H9 (cell line): ENCODE measurements around the gene CTIF. TPM values are rescaled to one million over a fixed set of nuclear protein-coding genes. Genes with fewer than 3 reads are reported as not detected.

Source experiments
- DNase-seq: peaks from one replicate; pipeline ENCODE4 v3.0.0-alpha.2; 2017
- H2AFZ ChIP-seq: one replicate; pipeline ENCODE4 v1.6.1; 2013; ENCODE audit warnings: mild to moderate bottlenecking, low read length, control low read depth, moderate library complexity
- H2AK5ac ChIP-seq: 2 replicates; pipeline ENCODE4 v1.6.1; 2013; ENCODE audit warnings: low read length, control low read depth, mixed read lengths; ENCODE audit not compliant: insufficient read length
- H2BK120ac ChIP-seq: one replicate; pipeline ENCODE4 v1.6.1; 2013; ENCODE audit warnings: low read depth, mild to moderate bottlenecking, low read length, control low read depth, inconsistent platforms; ENCODE audit not compliant: poor library complexity, severe bottlenecking
- H2BK12ac ChIP-seq: 2 replicates; pipeline ENCODE4 v1.6.1; 2013; ENCODE audit warnings: low read length, control low read depth, mixed read lengths, low read depth; ENCODE audit not compliant: insufficient read length
- H2BK15ac ChIP-seq: 2 replicates; pipeline ENCODE4 v1.6.1; 2013; ENCODE audit warnings: low read depth, low read length, control low read depth
- H2BK20ac ChIP-seq: one replicate; pipeline ENCODE4 v1.6.1; 2013; ENCODE audit warnings: low read depth, mild to moderate bottlenecking, low read length, control low read depth, inconsistent platforms; ENCODE audit not compliant: poor library complexity, severe bottlenecking
- H2BK5ac ChIP-seq: 2 replicates; pipeline ENCODE4 v1.6.1; 2013; ENCODE audit warnings: low read length, control low read depth, mixed read lengths; ENCODE audit not compliant: insufficient read length
- H3K14ac ChIP-seq: 2 replicates; pipeline ENCODE4 v1.6.1; 2013; ENCODE audit warnings: low read length, control low read depth; ENCODE audit not compliant: insufficient read depth
- H3K18ac ChIP-seq: 2 replicates; pipeline ENCODE4 v1.6.1; 2013; ENCODE audit warnings: low read depth, mild to moderate bottlenecking, mixed read lengths, low read length, control low read depth; ENCODE audit not compliant: insufficient read length
- H3K23ac ChIP-seq: 2 replicates; pipeline ENCODE4 v1.6.1; 2013; ENCODE audit warnings: low read length, control low read depth, mixed read lengths, low read depth; ENCODE audit not compliant: insufficient read length
- H3K23me2 ChIP-seq: 2 replicates; pipeline ENCODE4 v1.6.1; 2013; ENCODE audit warnings: low read depth, mild to moderate bottlenecking, mixed read lengths, low read length, control low read depth; ENCODE audit not compliant: insufficient read length, poor library complexity, severe bottlenecking
- H3K27ac ChIP-seq: 2 replicates; pipeline ENCODE4 v1.5.1; 2013; ENCODE audit warnings: low read length, control low read depth, mixed read lengths, low read depth; ENCODE audit not compliant: insufficient read length
- H3K27me3 ChIP-seq: 2 replicates; pipeline ENCODE4 v1.6.1; 2013; ENCODE audit warnings: low read length, control low read depth, inconsistent platforms; ENCODE audit not compliant: insufficient read depth
- H3K4ac ChIP-seq: 2 replicates; pipeline ENCODE4 v1.6.1; 2013; ENCODE audit warnings: low read depth, mild to moderate bottlenecking, control low read depth, inconsistent platforms, low read length, moderate library complexity
- H3K4me1 ChIP-seq: 2 replicates; pipeline ENCODE4 v1.6.1; 2013; ENCODE audit warnings: low read length, control low read depth, inconsistent platforms; ENCODE audit not compliant: insufficient read depth
- H3K4me2 ChIP-seq: 2 replicates; pipeline ENCODE4 v1.6.1; 2013; ENCODE audit warnings: low read length, control low read depth, mixed read lengths; ENCODE audit not compliant: insufficient read length, insufficient read depth
- H3K56ac ChIP-seq: 2 replicates; pipeline ENCODE4 v1.6.1; 2013; ENCODE audit warnings: low read depth, mild to moderate bottlenecking, mixed read lengths, low read length, control low read depth; ENCODE audit not compliant: insufficient read length
- H3K79me1 ChIP-seq: 2 replicates; pipeline ENCODE4 v1.6.1; 2013; ENCODE audit warnings: low read depth, mild to moderate bottlenecking, moderate library complexity, low read length, control low read depth, inconsistent platforms; ENCODE audit not compliant: insufficient read depth, poor library complexity, severe bottlenecking
- H3K79me2 ChIP-seq: 2 replicates; pipeline ENCODE4 v1.6.1; 2013; ENCODE audit warnings: low read length, control low read depth, inconsistent platforms; ENCODE audit not compliant: insufficient read depth
- H3K9ac ChIP-seq: 2 replicates; pipeline ENCODE4 v1.6.1; 2013; ENCODE audit warnings: low read length, control low read depth, mixed read lengths; ENCODE audit not compliant: insufficient read length; ENCODE audit errors: extremely low read depth
- H3K9me3 ChIP-seq: one replicate; pipeline ENCODE4 v1.6.1; 2013; ENCODE audit warnings: low read depth, low read length, inconsistent platforms; ENCODE audit not compliant: control insufficient read depth
- H3T11ph ChIP-seq: one replicate; pipeline ENCODE4 v1.6.1; 2013; ENCODE audit warnings: mild to moderate bottlenecking, low read length, control low read depth, inconsistent platforms
- H4K20me1 ChIP-seq: one replicate; pipeline ENCODE4 v1.6.1; 2013; ENCODE audit not compliant: control insufficient read depth, insufficient read length, insufficient read depth
- H4K5ac ChIP-seq: 2 replicates; pipeline ENCODE4 v1.6.1; 2013; ENCODE audit warnings: low read depth, mild to moderate bottlenecking, mixed read lengths, low read length, control low read depth; ENCODE audit not compliant: insufficient read length
- H4K8ac ChIP-seq: replicated peaks from 2 replicates; pipeline ENCODE4 v1.6.1; 2013; ENCODE audit warnings: low read length, control low read depth, mixed read lengths, low read depth; ENCODE audit not compliant: insufficient read length
- H4K91ac ChIP-seq: 2 replicates; pipeline ENCODE4 v1.6.1; 2013; ENCODE audit warnings: low read depth, mild to moderate bottlenecking, moderate library complexity, mixed read lengths, low read length, control low read depth; ENCODE audit not compliant: insufficient read length
- H3K27ac Mint-ChIP-seq, 3 experiments: 2 replicates in 2 of 3; 3 replicates in 1 of 3; pipeline ENCODE4 v1.8.0; 2020 to 2021; ENCODE audit warnings: mixed read lengths in 3 of 3, mild to moderate bottlenecking in 1 of 3, moderate library complexity in 1 of 3
- H3K27me3 Mint-ChIP-seq: 2 replicates; pipeline ENCODE4 v1.8.0; 2021; ENCODE audit warnings: low read depth, mild to moderate bottlenecking, moderate library complexity, mixed read lengths
- H3K36me3 Mint-ChIP-seq, 3 experiments: 2 replicates in 2 of 3; 3 replicates in 1 of 3; pipeline ENCODE4 v1.8.0; 2020 to 2021; ENCODE audit warnings: low read depth in 3 of 3, mixed read lengths in 3 of 3; ENCODE audit not compliant: insufficient read depth in 1 of 3
- H3K4me1 Mint-ChIP-seq, 2 experiments: 2 replicates each; pipeline ENCODE4 v1.8.0; 2020; ENCODE audit warnings: mixed read lengths in 2 of 2
- H3K4me3 Mint-ChIP-seq, 2 experiments: 2 replicates in 1 of 2; 3 replicates in 1 of 2; pipeline ENCODE4 v1.8.0; 2020 to 2021; ENCODE audit warnings: mild to moderate bottlenecking in 2 of 2, mixed read lengths in 2 of 2, moderate library complexity in 1 of 2
- H3K9me3 Mint-ChIP-seq, 2 experiments: 2 replicates in 1 of 2; 3 replicates in 1 of 2; pipeline ENCODE4 v1.8.0; 2020; ENCODE audit warnings: mild to moderate bottlenecking in 2 of 2, mixed read lengths in 2 of 2, moderate library complexity in 1 of 2
- CTCF ChIP-seq: fragments of 200-600 bp; sonication (generic); conservative IDR thresholded peaks from 3 replicates; pipeline ENCODE4 v1.8.0; 2021; ENCODE audit warnings: antibody characterized with exemption, mild to moderate bottlenecking
- WGBS: extraction: QIAGEN DNeasy Blood & Tissue Kit; methylation state at CpG from one replicate; pipeline ENCODE4 v1.1.7; 2013; ENCODE audit warnings: missing lambda C conversion rate, low lambda C conversion rate, mixed read lengths; ENCODE audit not compliant: insufficient read length; ENCODE audit errors: extremely low coverage; 5-methylcytosine and 5-hydroxymethylcytosine counted together
- total RNA-seq: library from RNA; stranded (reverse); gene quantifications from 2 replicates; pipeline ENCODE4 v1.2.1, GENCODE V29; 2021

CTIF gene
- total RNA-seq, 1 experiment from 2014 or later, result 15.8 TPM

GRCh38 chr18:48815581-48816324, 276.9 kb downstream of the CTIF start:
- no peaks in the 10 kb centered on the region for H3K4me1 ChIP-seq
- no peak overlapping the region for H3K56ac ChIP-seq
- no CpG with 5 or more reads among the region's 5 CpGs for whole genome bisulfite sequencing
- H3K18ac ChIP-seq, result no peak overlapping the region
- H3K79me1 ChIP-seq, result no peaks in the 10 kb centered on the region
- H2BK20ac ChIP-seq, result no peak overlapping the region
- no peak overlapping the region for H4K8ac ChIP-seq
- no peak overlapping the region for H4K91ac ChIP-seq
- no peaks in the 10 kb centered on the region for H4K20me1 ChIP-seq
- no peak overlapping the region for H3K4ac ChIP-seq
- no peak overlapping the region for H2BK5ac ChIP-seq
- no peak overlapping the region for H2AFZ ChIP-seq
- Mint-ChIP-seq H3K27me3 (no peaks in the 10 kb centered on the region), H3K4me1 (no peaks in the 10 kb centered on the region), H3K9me3 (no peaks in the 10 kb centered on the region), H3K27ac (0 out of 7 replicates have a peak overlapping the region, but pooled peaks of 1 of the 3 experiments have one; percentile 23), H3K4me3 (no peak overlapping the region), H3K36me3 (peaks cover 0 to 4% (median 0%) of the 10 kb centered on the region in 3 experiments; a peak in 2 of 7 replicates)
- no peaks in the 10 kb centered on the region for H3K27me3 ChIP-seq
- no peak overlapping the region for H2BK12ac ChIP-seq
- H3K23ac ChIP-seq, result no peak overlapping the region
- no peak overlapping the region for H3K14ac ChIP-seq
- DNase-seq, result peak; percentile 6
- H3K4me2 ChIP-seq, result no peak overlapping the region
- no peak overlapping the region for H3K9ac ChIP-seq
- no peak overlapping the region for H3T11ph ChIP-seq
- H3K23me2 ChIP-seq, result no peaks in the 10 kb centered on the region
- H4K5ac ChIP-seq, result no peak overlapping the region
- H2AK5ac ChIP-seq, result no peak overlapping the region
- H3K9me3 ChIP-seq, result no peaks in the 10 kb centered on the region
- H3K79me2 ChIP-seq, result no peaks in the 10 kb centered on the region
- no peak overlapping the region for H3K27ac ChIP-seq
- H2BK15ac ChIP-seq, result no peak overlapping the region
- no peak overlapping the region for H2BK120ac ChIP-seq
- TF ChIP-seq CTCF, result no peak
